ENCODE results near the gene POTEJ. TPM values are rescaled to one million over a fixed set of nuclear protein-coding genes. Genes with fewer than 3 reads are reported as not detected.
"Not testable (repeated sequence)": the region's sequence is repeated elsewhere in the genome, so short reads cannot be mapped to it uniquely, and the experiment has no call there.

POTEJ gene
- total RNA-seq, result under 1 TPM in 2 of 6 donors, not detected in 4; 0.06 TPM
- polyA plus RNA-seq, result under 1 TPM; 0.07 to 0.19 TPM

GRCh38 chr2:130611140-130611539 lies at the start of gene POTEJ:
POTEJ (plus strand) TSS chr2:130611440; CDS start chr2:130611533, 93 bp downstream.
- H3K36me3 ChIP-seq; H3K9me3 ChIP-seq; ATAC-seq; intact Hi-C loops (cut with DNase I); FAIRE-seq; H3K27me3 ChIP-seq; DNase-seq; H3K27ac ChIP-seq; H3K4me1 ChIP-seq; H3K4me3 ChIP-seq: not testable (repeated sequence)
- WGBS, 2 donors, result 83% methylated on average over 3 of the region's 13 CpGs; no CpG with 5 or more reads in 1 of the 2 donors

- H3K27me3 ChIP-seq; H3K4me1 ChIP-seq; H3K27ac ChIP-seq; FAIRE-seq; ATAC-seq; H3K9me3 ChIP-seq; DNase-seq; intact Hi-C loops (cut with DNase I); H3K36me3 ChIP-seq; H3K4me3 ChIP-seq: not testable (repeated sequence)
- no CpG with 5 or more reads among the region's 4 CpGs for WGBS, 2 donors
Observed at GRCh38 chr2:130566165-130566564, 45.1 kb upstream of the POTEJ start.

GRCh38 chr2:130571929-130572328 lies 39.3 kb upstream of the POTEJ start:
- WGBS, 2 donors, result no CpG with 5 or more reads among the region's 3 CpGs
- H3K27me3 ChIP-seq; FAIRE-seq; DNase-seq; H3K9me3 ChIP-seq; ATAC-seq; intact Hi-C loops (cut with DNase I); H3K27ac ChIP-seq; H3K36me3 ChIP-seq; H3K4me3 ChIP-seq; H3K4me1 ChIP-seq: not testable (repeated sequence)

- H3K27ac ChIP-seq; ATAC-seq; H3K9me3 ChIP-seq; intact Hi-C loops (cut with DNase I); H3K4me3 ChIP-seq; H3K36me3 ChIP-seq; FAIRE-seq; H3K27me3 ChIP-seq; H3K4me1 ChIP-seq: not testable (repeated sequence)
- 80 to 84% methylated on average over 7 of the region's 13 CpGs for WGBS, 2 donors
- DNase-seq, result peak in 2 of 6 donors; percentile 20 to 26
Observed at GRCh38 chr2:130574230-130574629, 37.0 kb upstream of the POTEJ start.

GRCh38 chr2:130576209-130576784 lies 34.9 kb upstream of the POTEJ start:
- H3K36me3 ChIP-seq; intact Hi-C loops (cut with DNase I); H3K4me1 ChIP-seq; DNase-seq; H3K4me3 ChIP-seq; FAIRE-seq; H3K27me3 ChIP-seq; H3K9me3 ChIP-seq; H3K27ac ChIP-seq; ATAC-seq: not testable (repeated sequence)
- WGBS, 2 donors, result no CpG with 5 or more reads among the region's 8 CpGs

- FAIRE-seq; DNase-seq; intact Hi-C loops (cut with DNase I); H3K4me3 ChIP-seq; ATAC-seq; H3K36me3 ChIP-seq; H3K27me3 ChIP-seq; H3K27ac ChIP-seq; H3K4me1 ChIP-seq; H3K9me3 ChIP-seq: not testable (repeated sequence)
- no CpG with 5 or more reads among the region's 4 CpGs for WGBS, 2 donors
Observed at GRCh38 chr2:130577559-130577958, 33.7 kb upstream of the POTEJ start.

GRCh38 chr2:130579121-130579520 lies 32.1 kb upstream of the POTEJ start:
- H3K27ac ChIP-seq; H3K4me1 ChIP-seq; H3K36me3 ChIP-seq; H3K4me3 ChIP-seq; H3K9me3 ChIP-seq; intact Hi-C loops (cut with DNase I); ATAC-seq; FAIRE-seq; H3K27me3 ChIP-seq: not testable (repeated sequence)
- DNase-seq, result peak in 2 of 6 donors; percentile 3 to 41
- 79 to 98% methylated on average over 5 of the region's 7 CpGs for WGBS, 2 donors

GRCh38 chr2:130581491-130581890 lies 29.7 kb upstream of the POTEJ start:
- WGBS, 2 donors, result 92 to 99% methylated on average over 6 of the region's 7 CpGs
- H3K9me3 ChIP-seq; H3K27ac ChIP-seq; H3K36me3 ChIP-seq; ATAC-seq; H3K27me3 ChIP-seq; FAIRE-seq; H3K4me1 ChIP-seq; intact Hi-C loops (cut with DNase I); H3K4me3 ChIP-seq: not testable (repeated sequence)
- peak in 2 of 6 donors; percentile 5 to 13 for DNase-seq

GRCh38 chr2:130582970-130583369 lies 28.3 kb upstream of the POTEJ start:
- DNase-seq, result peak in 2 of 6 donors; percentile 2 to 16
- ATAC-seq, result not testable (repeated sequence)

GRCh38 chr2:130583582-130583981 lies 27.7 kb upstream of the POTEJ start:
- H3K36me3 ChIP-seq; H3K4me3 ChIP-seq; H3K27ac ChIP-seq; H3K27me3 ChIP-seq; intact Hi-C loops (cut with DNase I); H3K9me3 ChIP-seq; FAIRE-seq; H3K4me1 ChIP-seq: not testable (repeated sequence)
- peak in 1 of 6 donors; percentile 13 for DNase-seq
- 16 to 37% methylated on average over 3 to 4 of the region's 7 CpGs for WGBS, 2 donors
- peak in 3 of 4 donors; percentile 59 to 87 (median 80) for ATAC-seq

More at GRCh38 chr2:130582970-130583369, 28.3 kb upstream of the POTEJ start:
- H3K4me1 ChIP-seq; H3K36me3 ChIP-seq; intact Hi-C loops (cut with DNase I); H3K27ac ChIP-seq; FAIRE-seq; H3K9me3 ChIP-seq; H3K4me3 ChIP-seq; H3K27me3 ChIP-seq: not testable (repeated sequence)
- 91 to 93% methylated on average over 3 of the region's 7 CpGs for WGBS, 2 donors

GRCh38 chr2:130584726-130585125 lies 26.5 kb upstream of the POTEJ start:
- FAIRE-seq; H3K4me3 ChIP-seq; H3K9me3 ChIP-seq; intact Hi-C loops (cut with DNase I); H3K27ac ChIP-seq; H3K27me3 ChIP-seq; H3K36me3 ChIP-seq; ATAC-seq; H3K4me1 ChIP-seq: not testable (repeated sequence)
- WGBS, 2 donors, result 95 to 96% methylated on average over 2 of the region's 4 CpGs
- DNase-seq, result peak in 1 of 6 donors; percentile 2

GRCh38 chr2:130588688-130589458 lies 22.4 kb upstream of the POTEJ start:
- H3K4me1 ChIP-seq; FAIRE-seq; H3K27ac ChIP-seq; intact Hi-C loops (cut with DNase I); H3K27me3 ChIP-seq; H3K4me3 ChIP-seq; H3K36me3 ChIP-seq; H3K9me3 ChIP-seq: not testable (repeated sequence)
- peak in 1 of 6 donors; percentile 38 for DNase-seq
- WGBS, 2 donors, result no CpG with 5 or more reads among the region's 11 CpGs
- ATAC-seq, result peak in 1 of 4 donors; percentile 23
